ENCODE data around the gene EXTL2. TPM values are rescaled to one million over a fixed set of nuclear protein-coding genes. Genes with fewer than 3 reads are reported as not detected.
"Not testable (repeated sequence)": the region's sequence is repeated elsewhere in the genome, so short reads cannot be mapped to it uniquely, and the experiment has no call there.

The EXTL2 gene
- polyA plus RNA-seq, 1 donor from 2014 or later = 2.6 TPM

- Mint-ChIP-seq H3K27me3 (no peaks in the 10 kb centered on the region), H3K27ac (no peak overlapping the region), H3K36me3 (peaks cover 6% of the 10 kb centered on the region), H3K4me1 (peaks cover 10 to 20% (median 14%) of the 10 kb centered on the region in 3 donors), H3K4me3 (no peak overlapping the region), H3K9me3 (no peaks in the 10 kb centered on the region)
Observed at GRCh38 chr1:100921110-100921706, 26.6 kb upstream of the EXTL2 start.

- Mint-ChIP-seq H3K36me3 (peaks cover 13% of the 10 kb centered on the region), H3K9me3 (no peaks in the 10 kb centered on the region), H3K4me3 (no peak overlapping the region), H3K27me3 (no peaks in the 10 kb centered on the region), H3K4me1 (peaks cover 0 to 14% (median 5%) of the 10 kb centered on the region in 3 donors), H3K27ac (no peak overlapping the region)
Observed at GRCh38 chr1:100912019-100912418, 17.4 kb upstream of the EXTL2 start.

- Mint-ChIP-seq H3K4me3 (no peak overlapping the region), H3K9me3 (peaks cover 0 to 5% (median 0%) of the 10 kb centered on the region in 3 donors), H3K27me3 (no peaks in the 10 kb centered on the region), H3K36me3 (peaks cover 16% of the 10 kb centered on the region), H3K4me1 (peaks cover 2 to 7% (median 2%) of the 10 kb centered on the region in 3 donors), H3K27ac (no peak overlapping the region)
Observed at GRCh38 chr1:100909018-100909417, 14.4 kb upstream of the EXTL2 start.

GRCh38 chr1:100907887-100908286, 13.2 kb upstream of the EXTL2 start:
- Mint-ChIP-seq H3K9me3 (peaks cover 0 to 5% (median 0%) of the 10 kb centered on the region in 3 donors), H3K4me1 (peaks cover 2 to 7% (median 2%) of the 10 kb centered on the region in 3 donors), H3K27ac (peak overlapping the region in 2 of 3 donors; percentile 63 to 69), H3K4me3 (no peak overlapping the region), H3K36me3 (peaks cover 13% of the 10 kb centered on the region), H3K27me3 (no peaks in the 10 kb centered on the region)

- H3K4me1 Mint-ChIP-seq = peaks cover 2 to 18% (median 4%) of the 10 kb centered on the region in 3 donors
- peaks cover 13% of the 10 kb centered on the region for H3K36me3 Mint-ChIP-seq
- peak overlapping the region in 1 of 4 donors; percentile 30 for H3K4me3 Mint-ChIP-seq
- H3K27ac Mint-ChIP-seq = no peak overlapping the region
- H3K27me3 Mint-ChIP-seq = no peaks in the 10 kb centered on the region
- H3K9me3 Mint-ChIP-seq = peaks cover 0 to 5% (median 0%) of the 10 kb centered on the region in 3 donors
Observed at GRCh38 chr1:100905181-100905580, 10.5 kb upstream of the EXTL2 start.

GRCh38 chr1:100904528-100904927, 9.9 kb upstream of the EXTL2 start:
- Mint-ChIP-seq H3K27me3 (no peaks in the 10 kb centered on the region), H3K4me3 (no peak overlapping the region), H3K36me3 (peaks cover 13% of the 10 kb centered on the region), H3K9me3 (peaks cover 0 to 5% (median 0%) of the 10 kb centered on the region in 3 donors), H3K4me1 (peaks cover 2 to 18% (median 7%) of the 10 kb centered on the region in 3 donors), H3K27ac (no peak overlapping the region)

- no peak overlapping the region for H3K27ac Mint-ChIP-seq
- no peak overlapping the region for H3K4me3 Mint-ChIP-seq
- H3K9me3 Mint-ChIP-seq = peaks cover 0 to 5% (median 0%) of the 10 kb centered on the region in 3 donors
- H3K36me3 Mint-ChIP-seq = peaks cover 13% of the 10 kb centered on the region
- H3K27me3 Mint-ChIP-seq = no peaks in the 10 kb centered on the region
- H3K4me1 Mint-ChIP-seq = peaks cover 2 to 18% (median 7%) of the 10 kb centered on the region in 3 donors
Observed at GRCh38 chr1:100903777-100904176, 9.1 kb upstream of the EXTL2 start.

GRCh38 chr1:100902365-100902764, 7.7 kb upstream of the EXTL2 start:
- peaks cover 0 to 5% (median 0%) of the 10 kb centered on the region in 3 donors for H3K9me3 Mint-ChIP-seq
- peaks cover 8 to 18% (median 16%) of the 10 kb centered on the region in 3 donors for H3K4me1 Mint-ChIP-seq

GRCh38 chr1:100896481-100896982, 1.9 kb upstream of the EXTL2 start:
- peaks cover 0 to 1% (median 0%) of the 10 kb centered on the region in 3 donors for H3K9me3 Mint-ChIP-seq
- peak overlapping the region; percentile 97 to 100 (median 100) for H3K4me3 Mint-ChIP-seq
- no peaks in the 10 kb centered on the region for H3K27me3 Mint-ChIP-seq
- H3K36me3 Mint-ChIP-seq = no peaks in the 10 kb centered on the region
- peak overlapping the region; percentile 99 to 100 (median 100) for H3K27ac Mint-ChIP-seq
- peaks cover 13 to 25% (median 19%) of the 10 kb centered on the region in 3 donors for H3K4me1 Mint-ChIP-seq

More at GRCh38 chr1:100902365-100902764, 7.7 kb upstream of the EXTL2 start:
- Mint-ChIP-seq H3K27ac (no peak overlapping the region), H3K36me3 (peaks cover 9% of the 10 kb centered on the region), H3K27me3 (no peaks in the 10 kb centered on the region), H3K4me3 (no peak overlapping the region)

GRCh38 chr1:100895540-100896480, 1.2 kb upstream of the EXTL2 start, which contains the start of gene SLC30A7:
SLC30A7 (plus strand) TSS chr1:100896090; CDS start chr1:100896263, 173 bp downstream.
- peak within 1 kb of the TSS; percentile 97 to 100 (median 100) for H3K4me3 Mint-ChIP-seq
- no peaks in the 10 kb centered on the region for H3K36me3 Mint-ChIP-seq
- H3K27ac Mint-ChIP-seq = peak within 1 kb of the TSS; percentile 99 to 100 (median 100)
- H3K9me3 Mint-ChIP-seq = peaks cover 0 to 1% (median 0%) of the 10 kb centered on the region in 3 donors
- peaks cover 13 to 25% (median 15%) of the 10 kb centered on the region in 3 donors for H3K4me1 Mint-ChIP-seq
- H3K27me3 Mint-ChIP-seq = no peaks in the 10 kb centered on the region

- Mint-ChIP-seq H3K27me3 (no peaks in the 10 kb centered on the region), H3K4me3 (peak overlapping the region in 3 of 4 donors; percentile 58 to 86 (median 70)), H3K9me3 (peaks cover 0 to 7% (median 5%) of the 10 kb centered on the region in 3 donors), H3K36me3 (peaks cover 3% of the 10 kb centered on the region), H3K4me1 (peaks cover 13 to 23% (median 13%) of the 10 kb centered on the region in 3 donors), H3K27ac (peak overlapping the region in 1 of 3 donors; percentile 57)
Observed at GRCh38 chr1:100893718-100894117, 924 bp downstream of the EXTL2 start.

- H3K36me3 Mint-ChIP-seq = peaks cover 3% of the 10 kb centered on the region
- H3K27ac Mint-ChIP-seq = peak overlapping the region in 1 of 3 donors; percentile 18
- H3K9me3 Mint-ChIP-seq = peaks cover 0 to 12% (median 5%) of the 10 kb centered on the region in 3 donors
- H3K4me3 Mint-ChIP-seq = peak overlapping the region in 1 of 4 donors; percentile 86
- peaks cover 8 to 16% (median 8%) of the 10 kb centered on the region in 3 donors for H3K4me1 Mint-ChIP-seq
- H3K27me3 Mint-ChIP-seq = no peaks in the 10 kb centered on the region
Observed at GRCh38 chr1:100892554-100892953, 2.1 kb downstream of the EXTL2 start.

GRCh38 chr1:100891380-100891779, 3.3 kb downstream of the EXTL2 start:
- Mint-ChIP-seq H3K27ac (no peak overlapping the region), H3K36me3 (peaks cover 3% of the 10 kb centered on the region), H3K4me1 (peaks cover 3 to 9% (median 4%) of the 10 kb centered on the region in 3 donors), H3K9me3 (peaks cover 0 to 12% (median 5%) of the 10 kb centered on the region in 3 donors), H3K27me3 (no peaks in the 10 kb centered on the region), H3K4me3 (peak overlapping the region in 1 of 4 donors; percentile 77)

- H3K36me3 Mint-ChIP-seq, H3K4me1 Mint-ChIP-seq, H3K27me3 Mint-ChIP-seq: not testable (repeated sequence)
- peak overlapping the region in 1 of 4 donors; percentile 52 for H3K4me3 Mint-ChIP-seq
- peak overlapping the region in 1 of 3 donors; percentile 72 for H3K27ac Mint-ChIP-seq
- H3K9me3 Mint-ChIP-seq = peaks cover 0 to 12% (median 5%) of the 10 kb centered on the region in 3 donors
Observed at GRCh38 chr1:100889869-100890482, 4.7 kb downstream of the EXTL2 start.
